A673 (cell line): ENCODE results near the gene LGALS16.

Experiments
- CTCF ChIP-seq: fragments of 300-800, 200-600 bp; sonication (generic); conservative IDR thresholded peaks from 2 replicates; pipeline ENCODE4 v1.5.1; 2017; ENCODE audit warnings: low read depth, mild to moderate bottlenecking, antibody characterized with exemption, low read length, moderate library complexity, mixed read lengths
- EZH2 ChIP-seq: fragments of 200-600 bp; sonication (generic); IDR thresholded peaks from 2 replicates; pipeline ENCODE4 v1.6.1; 2017; ENCODE audit warnings: borderline replicate concordance, low read depth, mild to moderate bottlenecking, mixed read lengths, antibody characterized with exemption, low read length; ENCODE audit not compliant: poor library complexity, severe bottlenecking

GRCh38 chr19:39655613-39656012 is at the start of gene LGALS16:
- TF ChIP-seq CTCF (no peak), EZH2 (no peak)
